WERI-Rb-1 (cell line): ENCODE measurements around the gene IPMK.

Experiments
- DNase-seq: peaks from one replicate; pipeline ENCODE4 v3.0.0-alpha.2; 2020
- H3K27ac ChIP-seq: fragments of 250-450 bp; sonication (Bioruptor Pico); 2 replicates; pipeline ENCODE4 v1.5.1; 2020; ENCODE audit warnings: mild to moderate bottlenecking, moderate library complexity
- H3K27me3 ChIP-seq: fragments of 250-450 bp; sonication (Bioruptor Pico); 2 replicates; pipeline ENCODE4 v1.5.1; 2021; ENCODE audit warnings: mild to moderate bottlenecking, low read depth, moderate library complexity; ENCODE audit not compliant: insufficient read depth, severe bottlenecking
- H3K36me3 ChIP-seq: fragments of 250-450 bp; sonication (Bioruptor Pico); 2 replicates; pipeline ENCODE4 v1.5.1; 2020; ENCODE audit warnings: mild to moderate bottlenecking, moderate library complexity
- H3K4me3 ChIP-seq: 2 replicates; pipeline ENCODE4 v1.5.1; 2011; ENCODE audit warnings: low read depth, mild to moderate bottlenecking, control low read depth, low read length
- H3K9me3 ChIP-seq: fragments of 250-450 bp; sonication (Bioruptor Pico); 2 replicates; pipeline ENCODE4 v1.5.1; 2021; ENCODE audit warnings: mild to moderate bottlenecking, moderate library complexity; ENCODE audit not compliant: severe bottlenecking
- CTCF ChIP-seq: IDR thresholded peaks from 2 replicates; pipeline ENCODE4 v1.5.1; 2011; ENCODE audit warnings: low read depth, mild to moderate bottlenecking, control low read depth, inconsistent platforms, low read length

The IPMK gene

DNA sequence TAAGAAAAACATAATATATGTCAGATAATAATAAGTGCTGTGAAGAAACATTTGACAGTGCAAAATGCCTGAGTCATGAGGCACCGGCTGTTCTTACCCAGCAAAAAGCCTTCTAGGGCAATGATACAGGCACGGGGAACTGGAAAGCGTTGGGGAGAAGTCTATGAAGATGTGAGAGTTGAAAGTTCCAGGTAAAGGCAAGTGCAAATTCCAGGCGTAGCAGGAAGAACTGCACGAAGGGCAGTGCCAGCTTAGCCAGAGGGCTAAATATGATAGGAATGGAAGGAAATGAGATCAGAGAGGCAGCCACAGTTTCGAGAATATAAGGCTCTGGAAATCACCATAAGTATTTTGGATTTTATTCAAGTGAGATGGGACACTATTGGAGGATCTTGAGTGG, 87.0 kb downstream of the IPMK start:
- no peaks in the 10 kb centered on the region for H3K36me3 ChIP-seq
- H3K27me3 ChIP-seq: no peaks in the 10 kb centered on the region
- H3K4me3 ChIP-seq: no peak overlapping the region
- no peak overlapping the region for H3K27ac ChIP-seq
- no peak for DNase-seq
- no peak for TF ChIP-seq CTCF
- H3K9me3 ChIP-seq: no peaks in the 10 kb centered on the region

DNA sequence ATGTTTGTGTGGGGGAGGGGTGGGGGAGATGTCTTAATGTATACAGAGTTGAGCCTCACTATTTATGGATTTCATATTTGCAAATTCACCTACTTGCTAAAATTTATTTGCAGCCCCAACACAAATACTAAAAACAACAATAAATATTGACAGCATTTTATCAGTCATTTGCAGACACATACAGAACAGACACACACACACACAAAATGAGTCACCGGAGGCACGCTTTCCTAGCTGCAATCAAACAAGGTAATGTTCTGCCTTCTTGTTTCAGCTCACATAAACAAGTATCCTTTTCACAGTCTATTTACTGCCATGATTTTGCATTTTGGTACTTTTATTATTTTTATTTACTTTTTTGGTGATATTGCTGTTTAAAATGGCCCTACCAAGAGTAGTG, 88.5 kb downstream of the IPMK start:
- Histone ChIP-seq H3K27me3 (no peaks in the 10 kb centered on the region), H3K36me3 (no peaks in the 10 kb centered on the region), H3K27ac (no peak overlapping the region), H3K9me3 (no peaks in the 10 kb centered on the region), H3K4me3 (no peak overlapping the region)
- DNase-seq: no peak
- TF ChIP-seq CTCF: no peak

DNA sequence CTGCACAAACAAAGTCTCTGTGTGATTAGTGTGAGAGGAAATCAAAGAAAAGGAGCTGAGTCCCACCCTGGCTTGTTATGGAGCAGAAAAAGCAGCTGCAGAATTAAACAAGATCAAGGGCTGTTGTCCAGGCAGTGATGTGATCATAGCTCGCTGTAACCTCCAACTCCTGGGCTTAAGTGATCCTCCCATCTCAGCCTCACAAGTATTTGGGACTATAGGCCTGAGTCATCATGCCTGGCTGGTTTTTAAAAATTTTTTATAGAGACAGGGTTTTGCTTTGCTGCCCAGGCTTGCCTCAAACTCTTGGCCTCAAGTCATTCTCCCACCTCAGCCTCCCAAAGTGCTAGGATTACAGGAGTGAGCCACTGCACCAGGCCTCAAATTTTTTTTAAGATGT, 88.9 kb downstream of the IPMK start:
- no peak overlapping the region for H3K27ac ChIP-seq
- no peak for TF ChIP-seq CTCF
- DNase-seq: no peak
- no peaks in the 10 kb centered on the region for H3K9me3 ChIP-seq
- no peaks in the 10 kb centered on the region for H3K36me3 ChIP-seq
- H3K27me3 ChIP-seq: no peaks in the 10 kb centered on the region
- no peak overlapping the region for H3K4me3 ChIP-seq

GRCh38 chr10:58177362-58177947, 90.2 kb downstream of the IPMK start:
- Histone ChIP-seq H3K27ac (no peak overlapping the region), H3K4me3 (no peak overlapping the region), H3K9me3 (no peaks in the 10 kb centered on the region), H3K36me3 (no peaks in the 10 kb centered on the region), H3K27me3 (no peaks in the 10 kb centered on the region)
- no peak for DNase-seq
- TF ChIP-seq CTCF: no peak

DNA sequence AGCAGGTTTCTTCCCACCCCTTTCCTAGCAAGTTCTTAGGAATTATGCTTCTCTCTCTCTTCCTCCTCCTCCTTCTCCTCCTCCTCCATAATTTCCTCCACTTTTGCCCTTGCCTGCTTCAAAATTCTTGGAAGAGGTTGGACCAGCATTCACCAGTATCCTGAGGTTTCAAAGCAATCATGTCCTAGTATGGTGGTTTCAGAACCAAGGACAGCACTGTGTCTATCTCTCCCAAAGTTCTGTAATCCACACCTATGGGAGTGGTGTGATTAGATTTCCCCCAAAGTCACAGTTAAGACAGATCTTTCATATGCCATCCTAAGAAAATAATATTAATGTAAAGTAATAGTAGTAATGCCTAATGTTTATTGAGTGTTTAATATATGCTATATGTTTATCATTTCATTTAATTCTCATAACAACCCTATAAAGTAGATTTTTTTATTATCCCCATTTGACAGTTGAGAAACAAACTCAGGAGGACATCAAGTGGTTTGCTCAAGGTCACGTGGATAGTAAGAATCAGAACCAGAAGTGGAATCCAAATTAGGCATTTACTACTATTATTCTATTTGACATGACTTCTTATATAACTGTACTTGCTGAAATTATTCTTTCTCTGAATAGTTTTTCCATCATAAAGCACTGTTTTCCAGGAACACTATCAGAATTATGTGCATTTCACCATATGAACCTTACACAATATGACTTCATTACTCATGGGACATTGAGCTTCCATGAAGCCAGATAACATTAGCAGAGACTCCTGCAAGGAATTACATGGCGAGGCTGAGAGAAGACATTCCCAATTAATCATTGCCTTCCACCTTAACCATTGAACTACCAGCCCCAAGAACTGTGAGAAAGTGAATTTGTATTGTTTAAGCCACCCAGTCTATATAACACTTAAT, 91.4 kb downstream of the IPMK start:
- no peaks in the 10 kb centered on the region for H3K27me3 ChIP-seq
- H3K27ac ChIP-seq: no peak overlapping the region
- DNase-seq: no peak
- no peaks in the 10 kb centered on the region for H3K36me3 ChIP-seq
- no peak overlapping the region for H3K4me3 ChIP-seq
- no peak for TF ChIP-seq CTCF
- H3K9me3 ChIP-seq: no peaks in the 10 kb centered on the region

GRCh38 chr10:58174831-58175230, 92.9 kb downstream of the IPMK start:
- H3K9me3 ChIP-seq: no peaks in the 10 kb centered on the region
- no peaks in the 10 kb centered on the region for H3K27me3 ChIP-seq
- no peak for TF ChIP-seq CTCF
- no peak overlapping the region for H3K27ac ChIP-seq
- DNase-seq: no peak
- H3K4me3 ChIP-seq: no peak overlapping the region
- no peaks in the 10 kb centered on the region for H3K36me3 ChIP-seq
